SK-N-SH treated with all-trans-retinoic acid at 6 μM for 48 hours (cell line): ENCODE data around the gene NOG.

Experiments used
- ATAC-seq: fragments of 200-7000 bp; cut with Tn5 transposase; 3 replicates; pipeline ENCODE4 v1.9.1; 2020; ENCODE audit warnings: mild to moderate bottlenecking, moderate library complexity
- ARNTL ChIP-seq: fragments of 450-650 bp; formaldehyde crosslinking; IDR thresholded peaks from 2 replicates; pipeline ENCODE4 v1.5.0; 2020; ENCODE audit warnings: low read depth, mild to moderate bottlenecking, moderate library complexity, borderline replicate concordance
- BACH2 ChIP-seq: fragments of 250-450 bp; sonication (Bioruptor Pico); IDR thresholded peaks from 2 replicates; pipeline ENCODE4 v1.9.0; 2021; ENCODE audit warnings: mild to moderate bottlenecking, borderline replicate concordance
- CREB5 ChIP-seq: fragments of 250-450 bp; sonication (Bioruptor Pico); IDR thresholded peaks from 2 replicates; pipeline ENCODE4 v1.5.1; 2020; ENCODE audit warnings: low read depth, mild to moderate bottlenecking, moderate library complexity
- CSDC2 ChIP-seq: fragments of 250-450 bp; sonication (Bioruptor Pico); IDR thresholded peaks from 2 replicates; pipeline ENCODE4 v1.5.0; 2020; ENCODE audit warnings: mild to moderate bottlenecking, moderate library complexity
- CSRNP3 ChIP-seq: fragments of 250-450 bp; sonication (Bioruptor Pico); IDR thresholded peaks from 2 replicates; pipeline ENCODE4 v1.5.1; 2021; ENCODE audit warnings: mild to moderate bottlenecking, moderate library complexity
- GLIS3 ChIP-seq: fragments of 250-450 bp; sonication (Bioruptor Pico); IDR thresholded peaks from 2 replicates; pipeline ENCODE4 v1.5.0; 2020; ENCODE audit warnings: mild to moderate bottlenecking, moderate library complexity
- ISL1 ChIP-seq: fragments of 250-450 bp; sonication (Bioruptor Pico); IDR thresholded peaks from 2 replicates; pipeline ENCODE4 v2.1.2; 2022; ENCODE audit warnings: mild to moderate bottlenecking, moderate library complexity
- POU6F1 ChIP-seq: fragments of 250-450 bp; sonication (Bioruptor Pico); IDR thresholded peaks from 2 replicates; pipeline ENCODE4 v1.8.0; 2021; ENCODE audit warnings: low read depth, mild to moderate bottlenecking, moderate library complexity, borderline replicate concordance
- PPARA ChIP-seq: fragments of 250-450 bp; sonication (Bioruptor Pico); IDR thresholded peaks from 2 replicates; pipeline ENCODE4 v1.5.0; 2020; ENCODE audit warnings: mild to moderate bottlenecking, borderline replicate concordance
- RARB ChIP-seq: fragments of 250-450 bp; sonication (Bioruptor Pico); IDR thresholded peaks from 2 replicates; pipeline ENCODE4 v1.8.0; 2021; ENCODE audit warnings: mild to moderate bottlenecking, moderate library complexity
- SNAI2 ChIP-seq: fragments of 250-450 bp; sonication (Bioruptor Pico); IDR thresholded peaks from 2 replicates; pipeline ENCODE4 v1.5.0; 2020; ENCODE audit warnings: mild to moderate bottlenecking, moderate library complexity
- TCF4 ChIP-seq: fragments of 250-450 bp; sonication (Bioruptor Pico); IDR thresholded peaks from 2 replicates; pipeline ENCODE4 v1.8.0; 2021; ENCODE audit warnings: mild to moderate bottlenecking, moderate library complexity, borderline replicate concordance
- TOX ChIP-seq: fragments of 250-450 bp; sonication (Bioruptor Pico); IDR thresholded peaks from 2 replicates; pipeline ENCODE4 v1.8.0; 2021; ENCODE audit warnings: mild to moderate bottlenecking, moderate library complexity, borderline replicate concordance
- ZC3H10 ChIP-seq: fragments of 250-450 bp; sonication (Bioruptor Pico); IDR thresholded peaks from 2 replicates; pipeline ENCODE4 v1.5.1; 2021; ENCODE audit warnings: mild to moderate bottlenecking, moderate library complexity
- ZFP3 ChIP-seq: fragments of 250-450 bp; sonication (Bioruptor Pico); IDR thresholded peaks from 2 replicates; pipeline ENCODE4 v1.5.0; 2020; ENCODE audit warnings: mild to moderate bottlenecking, moderate library complexity
- ZFP30 ChIP-seq: fragments of 450-650 bp; formaldehyde crosslinking; IDR thresholded peaks from 2 replicates; pipeline ENCODE4 v1.5.0; 2022; ENCODE audit warnings: mild to moderate bottlenecking, moderate library complexity
- ZNF565 ChIP-seq: fragments of 450-650 bp; formaldehyde crosslinking; conservative IDR thresholded peaks from 2 replicates; pipeline ENCODE4 v1.5.0; 2020; ENCODE audit warnings: low read depth, mild to moderate bottlenecking, moderate library complexity
- ZNF70 ChIP-seq: fragments of 450-650 bp; formaldehyde crosslinking; IDR thresholded peaks from 2 replicates; pipeline ENCODE4 v1.5.0; 2020; ENCODE audit warnings: mild to moderate bottlenecking, moderate library complexity
- ZNF8 ChIP-seq: fragments of 450-650 bp; formaldehyde crosslinking; IDR thresholded peaks from 2 replicates; pipeline ENCODE4 v1.5.0; 2020; ENCODE audit warnings: mild to moderate bottlenecking, moderate library complexity
- TF ChIP-seq, protein P1 (sequence below): fragments of 250-450 bp; sonication (Bioruptor Pico); IDR thresholded peaks from 2 replicates; pipeline ENCODE4 v1.8.0; 2020; ENCODE audit warnings: mild to moderate bottlenecking, moderate library complexity, borderline replicate concordance

Gene NOG

DNA sequence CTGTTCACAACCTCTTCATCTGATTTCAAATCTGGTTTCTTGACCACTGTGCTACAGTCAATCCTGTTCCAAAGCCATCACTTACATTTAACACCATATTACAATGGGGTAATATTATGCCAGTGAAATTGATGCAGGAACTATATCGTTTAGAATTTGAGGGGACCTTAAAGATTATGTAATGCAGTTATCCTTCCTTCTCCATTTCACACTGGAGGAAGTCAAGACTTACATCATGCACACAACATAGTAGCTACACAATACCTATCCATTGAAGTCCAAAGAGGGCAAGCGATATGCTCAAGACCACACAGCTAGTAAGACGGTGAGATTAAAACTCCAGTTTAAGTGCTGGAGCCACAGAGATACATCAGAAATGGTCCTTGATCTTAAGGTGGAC, 16.8 kb downstream of the NOG start:
- no peak for ATAC-seq
- TF ChIP-seq ZNF70 (CRISPR knock-in tag) (no peak), TOX (CRISPR knock-in tag) (no peak), ZC3H10 (CRISPR knock-in tag) (no peak), POU6F1 (CRISPR knock-in tag) (no peak), TCF4 (CRISPR knock-in tag) (no peak), BACH2 (CRISPR knock-in tag) (no peak), RARB (no peak), CREB5 (CRISPR knock-in tag) (no peak), ISL1 (CRISPR knock-in tag) (no peak)
- TF ChIP-seq, protein P1, sequence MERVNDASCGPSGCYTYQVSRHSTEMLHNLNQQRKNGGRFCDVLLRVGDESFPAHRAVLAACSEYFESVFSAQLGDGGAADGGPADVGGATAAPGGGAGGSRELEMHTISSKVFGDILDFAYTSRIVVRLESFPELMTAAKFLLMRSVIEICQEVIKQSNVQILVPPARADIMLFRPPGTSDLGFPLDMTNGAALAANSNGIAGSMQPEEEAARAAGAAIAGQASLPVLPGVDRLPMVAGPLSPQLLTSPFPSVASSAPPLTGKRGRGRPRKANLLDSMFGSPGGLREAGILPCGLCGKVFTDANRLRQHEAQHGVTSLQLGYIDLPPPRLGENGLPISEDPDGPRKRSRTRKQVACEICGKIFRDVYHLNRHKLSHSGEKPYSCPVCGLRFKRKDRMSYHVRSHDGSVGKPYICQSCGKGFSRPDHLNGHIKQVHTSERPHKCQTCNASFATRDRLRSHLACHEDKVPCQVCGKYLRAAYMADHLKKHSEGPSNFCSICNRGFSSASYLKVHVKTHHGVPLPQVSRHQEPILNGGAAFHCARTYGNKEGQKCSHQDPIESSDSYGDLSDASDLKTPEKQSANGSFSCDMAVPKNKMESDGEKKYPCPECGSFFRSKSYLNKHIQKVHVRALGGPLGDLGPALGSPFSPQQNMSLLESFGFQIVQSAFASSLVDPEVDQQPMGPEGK (CRISPR knock-in tag): no peak

DNA sequence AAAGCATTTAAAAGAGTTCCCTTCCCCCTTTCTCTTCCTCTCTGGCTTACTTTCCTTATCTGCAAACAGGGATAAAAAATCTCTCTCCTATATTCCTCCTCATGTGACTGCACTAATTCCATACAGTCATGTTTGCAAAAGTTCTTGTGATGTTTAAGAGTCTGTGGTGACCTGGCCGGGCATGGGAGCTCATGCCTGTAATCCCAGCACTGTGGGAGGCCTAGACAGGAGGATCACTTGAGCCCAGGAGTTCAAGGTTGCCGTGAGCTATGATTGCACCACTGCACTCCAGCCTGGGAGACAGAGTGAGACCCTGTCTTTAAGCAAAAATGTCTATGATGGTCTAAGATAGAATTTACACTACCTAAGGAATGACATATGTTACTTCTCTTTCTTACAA, 19.6 kb downstream of the NOG start:
- no peak for ATAC-seq
- TF ChIP-seq CSRNP3 (CRISPR knock-in tag) (no peak), POU6F1 (CRISPR knock-in tag) (no peak), ZFP3 (CRISPR knock-in tag) (no peak), ZNF70 (CRISPR knock-in tag) (no peak), TCF4 (CRISPR knock-in tag) (no peak), SNAI2 (no peak), TOX (CRISPR knock-in tag) (no peak), CREB5 (CRISPR knock-in tag) (no peak), ZC3H10 (CRISPR knock-in tag) (no peak), ZNF8 (CRISPR knock-in tag) (no peak)
- TF ChIP-seq, all 23 proteins: peak for 0

GRCh38 chr17:56614522-56614921, 21.0 kb downstream of the NOG start:
- ATAC-seq: no peak
- TF ChIP-seq ZFP3 (CRISPR knock-in tag) (no peak), ZC3H10 (CRISPR knock-in tag) (no peak), PPARA (CRISPR knock-in tag) (no peak), TOX (CRISPR knock-in tag) (no peak), ZFP30 (no peak), BACH2 (CRISPR knock-in tag) (no peak), ZNF565 (CRISPR knock-in tag) (no peak), CSDC2 (CRISPR knock-in tag) (no peak), CSRNP3 (CRISPR knock-in tag) (no peak), ZNF70 (CRISPR knock-in tag) (no peak), CREB5 (CRISPR knock-in tag) (no peak), GLIS3 (CRISPR knock-in tag) (no peak), ARNTL (CRISPR knock-in tag) (no peak), ZNF8 (CRISPR knock-in tag) (no peak), TCF4 (CRISPR knock-in tag) (no peak)
- TF ChIP-seq, protein P1 (CRISPR knock-in tag): no peak
